Spleen (tissue), 7 donors: ENCODE results near the gene GOLGA6A.
"Not testable (repeated sequence)": the region's sequence is repeated elsewhere in the genome, so short reads cannot be mapped to it uniquely, and the experiment has no call there.

Source experiments
- CTCF ChIP-seq, 11 experiments: fragments of 200-600 bp in 7 of 11; fragments of 450-650 bp in 4 of 11; sonication (generic) in 4 of 11; IDR thresholded peaks in 8 of 11; conservative IDR thresholded peaks in 3 of 11; 1 replicate in 7 of 11; 2 replicates in 4 of 11; pipeline versions ENCODE4 v1.4.0 to v1.8.0; 2016 to 2021; ENCODE audit warnings: antibody characterized with exemption in 11 of 11, inconsistent platforms in 4 of 11, mild to moderate bottlenecking in 1 of 11
- POLR2A ChIP-seq, 3 donors: fragments of 450-650 bp; IDR thresholded peaks; one replicate each; pipeline ENCODE4 v1.5.1; 2017; ENCODE audit warnings: antibody characterized with exemption in 3 of 3, mild to moderate bottlenecking in 1 of 3
- POLR2AphosphoS5 ChIP-seq, 3 donors: sonication (generic); formaldehyde crosslinking; IDR thresholded peaks; one replicate each; pipeline ENCODE4 v1.5.1; 2017; ENCODE audit warnings: antibody characterized with exemption in 3 of 3
- donor health status: DM: no; HTN: no; CAD: no; lungs with moderate emphysema.
- donor health status: DM: no; HTN: no; CAD: no.
- donor health status: DM: no; HTN: no; CAD: no.

- TF ChIP-seq POLR2AphosphoS5 (IDR thresholded peaks at IDR 0.05): peak; percentile 62 to 86 (median 74)
- TF ChIP-seq CTCF (IDR thresholded peaks at IDR 0.05 in 8 of 11, conservative IDR thresholded peaks at IDR 0.05 in 3 of 11); POLR2A (IDR thresholded peaks at IDR 0.05): not testable (repeated sequence)
These were observed 17.8 kb upstream of the GOLGA6A start for GRCh38 chr15:74099963-74100733.
